GM21786 (cell line): ENCODE data around the gene INTS6L.

Experiments
- ATAC-seq: cut with Tn5 transposase; IDR thresholded peaks from one replicate; pipeline ENCODE4 v1.9.1; 2021; ENCODE audit not compliant: unreplicated experiment

The INTS6L gene

GRCh38 chrX:135520553-135521404 is at the start of gene INTS6L:
Gene INTS6L, plus strand, starts transcription at chrX:135520660. Its CDS starts 333 bp downstream, at chrX:135520993.
- peak; percentile 85 for ATAC-seq

- no peak for ATAC-seq
Measured at GRCh38 chrX:135476378-135476777, 44.1 kb upstream of the INTS6L start.

GRCh38 chrX:135477576-135477975 is 42.9 kb upstream of the INTS6L start:
- peak; percentile 74 for ATAC-seq

- ATAC-seq = no peak
Measured at GRCh38 chrX:135480076-135480475, 40.4 kb upstream of the INTS6L start.

- no peak for ATAC-seq
Measured at GRCh38 chrX:135481696-135482179, 38.7 kb upstream of the INTS6L start.

- no peak for ATAC-seq
Measured at GRCh38 chrX:135484641-135485289, 35.7 kb upstream of the INTS6L start.

- ATAC-seq = peak; percentile 86
Measured at GRCh38 chrX:135489542-135489941, 30.9 kb upstream of the INTS6L start.

- no peak for ATAC-seq
Measured at GRCh38 chrX:135490979-135491514, 29.4 kb upstream of the INTS6L start.

GRCh38 chrX:135494453-135494852 is 26.0 kb upstream of the INTS6L start:
- ATAC-seq = no peak

- ATAC-seq = no peak
Measured at GRCh38 chrX:135497736-135498135, 22.7 kb upstream of the INTS6L start.

GRCh38 chrX:135498236-135498635 is 22.2 kb upstream of the INTS6L start:
- no peak for ATAC-seq

GRCh38 chrX:135505351-135505750 is 15.1 kb upstream of the INTS6L start:
- no peak for ATAC-seq

- no peak for ATAC-seq
Measured at GRCh38 chrX:135509885-135510284, 10.6 kb upstream of the INTS6L start.

GRCh38 chrX:135512508-135513129 is 7.8 kb upstream of the INTS6L start:
- ATAC-seq = no peak

- no peak for ATAC-seq
Measured at GRCh38 chrX:135513130-135513515, 7.3 kb upstream of the INTS6L start.

GRCh38 chrX:135516376-135516775 is 4.1 kb upstream of the INTS6L start:
- ATAC-seq = no peak

GRCh38 chrX:135518161-135518560 is 2.3 kb upstream of the INTS6L start:
- ATAC-seq = no peak

- ATAC-seq = no peak
Measured at GRCh38 chrX:135520022-135520552, 373 bp upstream of the INTS6L start.

- peak; percentile 51 for ATAC-seq
Measured at GRCh38 chrX:135521405-135522131, 1.1 kb downstream of the INTS6L start.

GRCh38 chrX:135522132-135522530 is 1.7 kb downstream of the INTS6L start:
- no peak for ATAC-seq
